Peyer's patch (tissue), 4 donors: Measurements from ENCODE around the gene SLX9.

Source experiments
- POLR2A ChIP-seq, 2 donors: fragments of 450-650 bp; IDR thresholded peaks; one replicate each; pipeline ENCODE4 v1.5.1; 2017; ENCODE audit warnings: antibody characterized with exemption in 2 of 2, mild to moderate bottlenecking in 2 of 2, moderate library complexity in 2 of 2
- TF ChIP-seq, protein P1 (sequence below), 6 experiments: fragments of 450-650 bp in 4 of 6; fragments of 200-600 bp in 2 of 6; sonication (generic) in 1 of 6; IDR thresholded peaks; one replicate each; pipeline ENCODE4 v1.5.1; 2017 to 2019; ENCODE audit warnings: antibody characterized with exemption in 6 of 6, mild to moderate bottlenecking in 3 of 6, moderate library complexity in 1 of 6

DNA sequence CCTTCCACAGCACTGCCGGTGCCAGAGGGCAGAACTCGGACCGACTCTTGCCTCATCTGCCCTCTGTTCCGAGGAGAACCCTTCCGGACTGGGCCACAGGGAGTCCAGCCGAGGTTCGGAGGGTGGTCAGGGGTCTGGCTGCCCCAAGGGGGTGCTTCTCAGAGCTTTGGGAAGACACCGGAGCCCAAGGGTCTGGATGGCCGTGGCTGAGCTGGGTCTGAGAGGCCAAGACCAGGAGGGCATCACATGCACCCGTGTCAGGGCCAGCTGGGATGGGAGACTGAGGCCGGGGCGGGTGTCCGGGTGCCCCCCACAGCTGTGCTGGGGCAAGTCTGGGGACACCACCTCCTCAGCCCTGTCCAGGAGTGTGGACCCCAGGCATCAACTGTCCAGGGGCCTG, 51.1 kb downstream of the SLX9 start:
- TF ChIP-seq, protein P1, sequence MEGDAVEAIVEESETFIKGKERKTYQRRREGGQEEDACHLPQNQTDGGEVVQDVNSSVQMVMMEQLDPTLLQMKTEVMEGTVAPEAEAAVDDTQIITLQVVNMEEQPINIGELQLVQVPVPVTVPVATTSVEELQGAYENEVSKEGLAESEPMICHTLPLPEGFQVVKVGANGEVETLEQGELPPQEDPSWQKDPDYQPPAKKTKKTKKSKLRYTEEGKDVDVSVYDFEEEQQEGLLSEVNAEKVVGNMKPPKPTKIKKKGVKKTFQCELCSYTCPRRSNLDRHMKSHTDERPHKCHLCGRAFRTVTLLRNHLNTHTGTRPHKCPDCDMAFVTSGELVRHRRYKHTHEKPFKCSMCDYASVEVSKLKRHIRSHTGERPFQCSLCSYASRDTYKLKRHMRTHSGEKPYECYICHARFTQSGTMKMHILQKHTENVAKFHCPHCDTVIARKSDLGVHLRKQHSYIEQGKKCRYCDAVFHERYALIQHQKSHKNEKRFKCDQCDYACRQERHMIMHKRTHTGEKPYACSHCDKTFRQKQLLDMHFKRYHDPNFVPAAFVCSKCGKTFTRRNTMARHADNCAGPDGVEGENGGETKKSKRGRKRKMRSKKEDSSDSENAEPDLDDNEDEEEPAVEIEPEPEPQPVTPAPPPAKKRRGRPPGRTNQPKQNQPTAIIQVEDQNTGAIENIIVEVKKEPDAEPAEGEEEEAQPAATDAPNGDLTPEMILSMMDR (IDR thresholded peaks at IDR 0.05): no peak
- TF ChIP-seq POLR2A (IDR thresholded peaks at IDR 0.05): no peak
